GM21381 (cell line): Measurements from ENCODE around the gene IFNB1.
A peak's percentile ranks its signal among the peaks of the same experiment; 100 is the strongest.

ENCODE experiments used
- ATAC-seq: cut with Tn5 transposase; IDR thresholded peaks from one replicate; pipeline ENCODE4 v1.9.1; 2021; ENCODE audit warnings: mild to moderate bottlenecking, moderate library complexity; ENCODE audit not compliant: unreplicated experiment

Gene IFNB1

GRCh38 chr9:21077781-21078180, at the start of gene IFNB1:
Gene IFNB1, minus strand, starts transcription at chr9:21077942. Its CDS starts 73 bp downstream, at chr9:21077869.
- no peak for ATAC-seq

DNA sequence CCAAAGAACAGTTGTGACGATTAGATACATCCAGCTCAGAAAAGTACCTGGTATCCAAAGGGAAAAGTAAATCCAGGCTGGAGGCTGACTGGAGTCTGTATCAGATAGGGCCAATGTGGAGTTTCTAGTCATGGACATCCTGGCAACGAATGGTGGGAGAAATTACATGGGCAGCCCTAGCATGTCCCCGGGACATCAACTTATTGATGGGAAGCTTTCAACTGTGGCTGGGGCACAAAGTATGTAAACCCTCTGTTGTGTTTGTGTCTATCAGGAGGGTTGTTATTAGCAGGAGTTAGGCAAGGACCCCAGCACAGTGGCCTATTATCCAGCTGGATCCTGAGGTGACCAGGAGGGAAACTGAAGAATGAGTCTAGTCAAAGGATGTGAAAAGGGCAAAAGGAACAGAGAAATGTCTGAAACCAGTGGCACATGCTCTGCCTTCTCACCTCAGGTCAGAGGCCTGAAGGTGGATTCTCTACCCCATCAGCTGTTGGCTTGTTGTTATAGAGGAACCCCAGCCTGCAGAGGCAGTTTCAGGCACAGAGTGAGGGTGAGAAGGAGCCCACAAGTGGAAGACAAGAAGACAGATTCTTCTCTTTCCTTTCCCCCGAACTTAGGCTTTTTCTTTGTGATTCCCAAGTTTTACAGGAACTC, 44.0 kb upstream of the IFNB1 start:
- peak; percentile 94 for ATAC-seq

DNA sequence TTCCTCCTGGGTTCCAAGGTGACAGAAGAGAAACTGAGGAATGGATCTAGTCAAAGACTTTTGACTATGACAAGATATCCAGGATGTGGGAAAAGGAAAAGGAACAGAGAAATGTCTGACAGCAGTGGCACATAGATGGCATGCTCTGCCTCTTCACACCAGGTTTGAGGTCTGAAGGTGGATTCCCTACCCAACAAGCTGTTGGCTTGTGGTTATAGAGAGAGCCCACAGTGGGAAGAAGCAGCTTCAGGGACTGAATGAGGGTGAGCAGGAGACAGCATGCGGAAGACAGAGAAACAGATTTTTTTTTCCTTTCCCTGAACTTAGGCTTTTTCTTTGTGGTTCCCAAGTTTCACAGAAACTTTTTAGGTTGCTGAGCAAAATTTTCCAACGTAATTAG, 43.3 kb upstream of the IFNB1 start:
- peak; percentile 52 for ATAC-seq

GRCh38 chr9:21119093-21119770, 41.5 kb upstream of the IFNB1 start:
- no peak for ATAC-seq

DNA sequence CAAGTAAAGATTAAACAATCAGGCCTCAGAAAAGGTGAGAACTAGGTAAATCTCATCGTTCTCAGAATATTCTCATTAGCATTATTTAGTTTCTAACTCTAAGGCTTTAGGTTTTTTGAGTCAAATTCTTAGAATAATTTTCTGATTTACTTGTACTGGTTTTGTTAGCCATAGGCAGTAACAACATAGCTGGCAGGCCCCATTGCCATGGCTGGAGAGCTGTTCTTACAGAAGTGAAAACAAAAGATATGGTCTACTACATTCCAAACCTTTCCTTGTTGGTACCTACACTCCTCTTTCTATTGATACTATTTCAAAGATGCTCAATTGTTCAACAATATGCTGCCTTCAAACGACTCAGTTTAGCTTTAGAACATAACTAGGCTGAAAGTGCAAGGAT, 36.6 kb upstream of the IFNB1 start:
- ATAC-seq: no peak

DNA sequence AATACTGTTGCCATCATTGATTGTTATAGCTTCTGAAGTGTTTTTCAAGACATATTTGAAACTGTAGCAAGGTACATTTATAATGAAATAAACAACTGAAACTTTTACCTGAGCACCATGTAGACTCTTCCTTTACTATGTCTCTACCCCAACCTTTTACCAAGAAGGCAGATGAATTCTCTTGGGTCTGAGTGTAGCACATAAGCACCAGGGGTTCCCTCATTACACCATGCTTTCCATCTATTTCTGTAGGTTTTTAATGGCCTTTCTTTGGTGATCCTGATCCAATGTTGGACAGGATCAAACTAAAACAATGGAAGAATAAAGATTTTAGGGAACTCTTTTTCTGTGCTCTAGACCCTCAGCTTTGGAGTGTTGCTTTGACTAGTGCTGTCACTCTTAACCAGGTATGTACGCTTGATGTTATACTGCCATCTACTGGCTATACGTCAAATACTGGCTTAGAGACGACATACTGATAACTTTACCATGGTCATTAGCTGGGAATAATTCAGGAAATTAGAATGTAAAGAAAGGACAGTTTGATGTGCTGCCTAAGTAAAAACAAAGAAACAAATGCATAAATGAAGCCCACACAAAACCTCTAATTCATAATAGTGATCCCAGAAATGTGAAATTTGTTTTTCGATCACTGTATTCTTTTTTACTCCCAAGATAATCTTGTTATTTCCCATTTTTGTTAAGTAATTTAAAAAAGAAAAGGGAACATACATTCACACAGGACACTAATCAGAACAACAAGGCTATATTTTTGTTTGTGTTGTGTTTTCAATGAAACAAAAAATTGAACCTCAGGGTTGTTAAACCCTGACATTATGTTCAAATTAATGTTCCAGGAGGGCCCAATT, 33.2 kb upstream of the IFNB1 start:
- ATAC-seq: peak; percentile 96

DNA sequence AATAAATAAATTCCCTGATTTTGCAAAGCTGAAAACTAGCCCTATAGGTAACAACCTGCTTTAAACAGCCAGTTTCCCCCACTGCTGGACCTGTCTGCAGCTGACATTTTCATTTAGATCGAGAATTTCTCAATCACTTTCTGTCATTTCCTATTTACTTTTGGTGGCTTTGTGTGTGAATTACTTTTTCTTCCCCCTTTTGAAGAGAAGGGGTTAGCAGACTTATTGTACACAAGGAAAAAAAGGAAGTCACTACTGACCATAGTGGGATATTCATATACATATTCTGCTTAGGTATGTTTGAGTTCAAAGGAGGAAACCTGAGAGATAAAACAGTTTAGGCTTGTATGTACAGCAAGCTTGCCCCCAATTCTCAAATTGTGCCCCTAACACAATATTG, 27.0 kb upstream of the IFNB1 start:
- ATAC-seq: no peak

GRCh38 chr9:21102305-21102704, 24.6 kb upstream of the IFNB1 start:
- no peak for ATAC-seq

DNA sequence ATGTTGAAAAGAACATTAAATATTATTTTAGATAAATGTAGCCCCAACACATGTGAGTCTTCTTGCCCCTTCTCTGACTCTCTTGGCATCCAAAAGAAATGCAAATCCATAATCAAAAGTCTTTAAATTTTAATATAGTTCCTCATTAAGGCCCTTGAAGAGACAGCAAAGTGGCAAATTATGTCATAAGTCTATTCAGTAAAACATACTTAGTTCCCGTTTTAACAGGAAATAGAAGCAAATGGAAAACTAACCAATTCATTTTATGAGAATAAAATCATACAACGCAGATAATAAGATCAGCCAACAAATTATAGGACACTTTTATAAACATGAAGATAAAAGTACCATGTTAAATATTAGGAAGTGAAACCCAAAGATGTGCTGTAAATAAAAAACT, 20.1 kb upstream of the IFNB1 start:
- no peak for ATAC-seq

GRCh38 chr9:21096901-21097255, 19.1 kb upstream of the IFNB1 start:
- ATAC-seq: no peak

- peak; percentile 80 for ATAC-seq
These were observed 18.6 kb upstream of the IFNB1 start for GRCh38 chr9:21096172-21096900.

- no peak for ATAC-seq
These were observed 17.8 kb upstream of the IFNB1 start for GRCh38 chr9:21095561-21095960.

DNA sequence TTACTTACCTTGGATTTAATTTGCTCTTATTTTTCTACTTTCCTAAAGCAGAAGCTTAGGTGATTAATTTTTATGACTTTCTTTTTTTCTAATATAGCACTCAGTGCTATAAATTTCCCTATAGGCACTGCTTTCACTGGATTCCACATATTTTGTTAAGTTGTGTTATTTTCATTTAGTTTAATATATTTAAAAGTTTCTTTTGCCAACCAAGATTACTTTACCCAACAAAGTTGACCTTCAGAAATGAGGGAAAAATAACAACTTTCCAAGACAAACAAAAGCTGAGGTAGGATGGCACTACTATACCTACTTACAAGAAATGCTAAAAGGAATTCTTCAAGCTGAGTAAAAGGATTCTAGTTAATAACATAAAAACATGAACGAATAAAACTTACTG, 8.8 kb upstream of the IFNB1 start:
- no peak for ATAC-seq

GRCh38 chr9:21085005-21085404, 7.3 kb upstream of the IFNB1 start:
- no peak for ATAC-seq

DNA sequence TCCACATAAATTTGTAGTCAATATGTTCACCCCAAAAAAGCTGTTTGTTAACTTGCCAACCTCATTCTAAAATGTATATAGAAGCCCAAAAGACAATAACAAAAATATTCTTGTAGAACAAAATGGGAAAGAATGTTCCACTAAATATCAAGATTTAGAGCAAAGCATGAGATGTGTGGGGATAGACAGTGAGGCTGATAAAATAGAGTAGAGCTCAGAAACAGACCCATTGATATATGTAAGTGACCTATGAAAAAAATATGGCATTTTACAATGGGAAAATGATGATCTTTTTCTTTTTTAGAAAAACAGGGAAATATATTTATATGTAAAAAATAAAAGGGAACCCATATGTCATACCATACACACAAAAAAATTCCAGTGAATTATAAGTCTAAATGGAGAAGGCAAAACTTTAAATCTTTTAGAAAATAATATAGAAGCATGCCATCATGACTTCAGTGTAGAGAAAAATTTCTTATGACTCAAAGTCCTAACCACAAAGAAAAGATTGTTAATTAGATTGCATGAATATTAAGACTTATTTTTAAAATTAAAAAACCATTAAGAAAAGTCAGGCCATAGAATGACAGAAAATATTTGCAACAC, 6.6 kb upstream of the IFNB1 start:
- no peak for ATAC-seq

DNA sequence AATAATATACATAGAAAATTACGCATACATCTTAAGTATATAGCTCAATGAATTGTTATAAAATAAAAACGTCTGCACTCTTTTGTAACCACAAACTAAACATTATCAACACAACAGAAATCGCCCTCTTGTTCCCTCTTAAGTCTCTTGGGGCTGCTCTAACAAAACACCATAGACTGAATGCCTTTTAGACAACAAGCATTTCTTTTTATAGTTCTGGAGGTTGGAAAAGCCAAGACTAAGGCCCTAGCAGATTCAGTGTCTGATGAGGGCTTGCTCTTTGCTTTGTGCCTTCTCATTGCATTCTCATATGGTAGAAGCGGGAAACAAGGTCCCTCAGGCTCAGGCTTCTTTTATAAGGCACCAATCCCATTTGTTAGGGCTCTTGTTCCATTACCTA, 4.9 kb upstream of the IFNB1 start:
- ATAC-seq: no peak

DNA sequence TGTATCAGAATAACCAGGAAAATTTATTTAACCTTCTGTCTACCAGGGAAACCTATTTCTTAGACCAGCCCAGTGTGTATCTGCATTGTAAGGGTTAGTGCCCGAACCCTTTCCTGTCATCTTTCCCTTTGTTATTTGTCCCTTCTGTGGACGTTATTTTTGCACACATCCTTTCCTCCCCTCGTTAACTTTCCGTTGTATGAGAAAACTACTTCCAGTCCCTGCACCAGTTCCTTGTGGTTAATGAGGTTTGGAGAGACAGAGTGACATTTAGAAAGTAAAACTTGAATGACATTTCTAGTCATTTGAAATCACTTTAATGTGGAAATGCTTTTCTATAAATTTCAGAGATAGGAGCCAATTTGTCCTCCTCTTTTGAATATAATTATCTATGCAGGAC, 4.3 kb upstream of the IFNB1 start:
- ATAC-seq: no peak

DNA sequence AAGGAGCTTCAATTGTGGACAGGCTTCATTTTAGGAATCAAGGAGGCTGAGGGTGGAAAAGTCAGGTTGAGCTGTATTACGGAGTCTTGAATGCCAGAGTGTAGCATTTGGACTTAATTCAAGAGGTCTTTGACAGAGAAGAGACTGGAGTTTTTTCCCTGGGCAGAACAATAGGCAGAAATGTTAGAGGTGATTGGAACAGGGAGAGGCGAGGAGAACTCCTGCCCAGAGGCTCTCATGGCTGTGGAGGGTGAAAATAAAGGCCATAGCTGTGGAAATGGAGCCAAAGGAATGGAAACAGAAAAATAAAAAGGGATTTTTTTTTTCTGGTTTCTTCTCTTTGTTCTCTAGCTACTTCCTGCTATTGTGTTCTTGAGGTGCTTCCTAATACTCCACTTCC, 3.7 kb upstream of the IFNB1 start:
- no peak for ATAC-seq

GRCh38 chr9:21080793-21081192, 3.1 kb upstream of the IFNB1 start:
- no peak for ATAC-seq

DNA sequence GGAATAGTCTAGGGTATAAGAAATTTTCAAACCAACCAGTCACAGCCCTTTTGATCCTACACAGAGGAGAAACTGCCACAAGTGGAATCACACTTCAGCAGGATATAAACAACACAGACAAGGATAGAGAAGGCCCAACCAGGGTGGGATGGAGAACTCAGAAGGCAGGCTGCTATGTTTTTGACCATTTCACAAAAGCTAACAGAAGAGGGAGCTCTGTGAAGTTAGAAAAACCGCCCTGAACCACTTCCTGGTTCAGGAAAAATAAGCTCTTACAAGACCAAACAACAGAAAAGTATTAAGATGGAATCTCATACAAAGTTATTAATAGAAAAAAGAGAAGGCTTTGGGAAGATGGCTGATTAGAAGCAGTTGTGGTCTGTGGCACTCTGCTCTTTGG, 960 bp upstream of the IFNB1 start:
- ATAC-seq: no peak

GRCh38 chr9:21075484-21075883, 2.3 kb downstream of the IFNB1 start:
- no peak for ATAC-seq
